ENCODE data around the gene DNAJA3. TPM values are rescaled to one million over a fixed set of nuclear protein-coding genes. Genes with fewer than 3 reads are reported as not detected.

The DNAJA3 gene
- total and polyA plus RNA-seq, 2 of the 4 experiments (the other 2 are of a cell fraction) = 38.0 to 40.2 TPM

DNA sequence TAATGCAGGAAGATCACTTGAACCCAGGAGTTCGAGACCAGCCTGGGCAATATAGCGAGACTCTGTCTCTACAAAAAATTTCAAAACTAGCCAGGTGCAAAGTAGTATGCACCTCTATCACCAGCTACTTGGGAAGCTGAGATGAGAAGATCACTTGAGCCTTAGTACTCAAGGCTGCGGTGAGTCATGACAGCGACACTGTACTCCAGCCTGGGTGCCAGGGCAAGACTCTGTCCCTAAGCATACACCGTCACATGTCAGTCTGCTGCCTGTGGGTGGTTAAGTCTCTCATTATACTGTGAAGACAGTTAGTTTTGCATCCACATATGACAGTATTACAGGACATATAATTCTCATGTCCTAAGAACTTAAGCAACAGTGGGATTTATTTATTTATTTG lies 27.0 kb downstream of the DNAJA3 start:
- no peak overlapping the region for H2AK5ac ChIP-seq (ENCODE audit: low read depth, low read length)
- no peak overlapping the region for H2BK20ac ChIP-seq (ENCODE audit: low read depth, low read length)
- H3K9me3 ChIP-seq (ENCODE audit: control insufficient read depth, insufficient read depth, low read length) = no peaks in the 10 kb centered on the region
- peaks cover 58% of the 10 kb centered on the region for H3K36me3 ChIP-seq (ENCODE audit: control insufficient read depth, insufficient read depth, low read length)
- no peak overlapping the region for H2AFZ ChIP-seq (replicated peaks; ENCODE audit: low read length, poor library complexity)
- no peak overlapping the region for H3K4me3 ChIP-seq (ENCODE audit: insufficient read depth, low read depth, low read length)
- dilution Hi-C loops (cut with HindIII; ENCODE audit: low sequenced_read_pairs, unreplicated experiment) = no loop called here
- H3K27me3 ChIP-seq (ENCODE audit: control insufficient read depth, insufficient read depth, low read length) = no peaks in the 10 kb centered on the region
- no peak overlapping the region for H4K8ac ChIP-seq (ENCODE audit: low read depth in 2 of 2, low read length in 2 of 2)
- ChIA-PET CTCF (no interaction called here), POLR2A (ENCODE audit: unreplicated experiment) (no interaction called here)
- no peak overlapping the region for H2BK120ac ChIP-seq (ENCODE audit: low read depth, low read length)
- no TSS peak for BruUV-seq (replicated peaks)
- TF ChIP-seq RFX5 (IDR thresholded peaks at IDR 0.05; ENCODE audit: low read depth, low read length) (no peak), CEBPB (IDR thresholded peaks at IDR 0.05; ENCODE audit: low read depth, low read length) (no peak), FOS (IDR thresholded peaks at IDR 0.05; ENCODE audit: low read depth, low read length) (no peak), RAD21 (IDR thresholded peaks at IDR 0.05; ENCODE audit: low read length) (no peak), POLR2A (IDR thresholded peaks at IDR 0.05; ENCODE audit: low read depth, low read length) (no peak), BHLHE40 (IDR thresholded peaks at IDR 0.05; ENCODE audit: low read depth, low read length) (no peak), RCOR1 (IDR thresholded peaks at IDR 0.05; ENCODE audit: insufficient replicate concordance, low read length) (no peak), SMC3 (IDR thresholded peaks at IDR 0.05; ENCODE audit: low read depth, low read length) (no peak), MAFK (IDR thresholded peaks at IDR 0.05; ENCODE audit: low read depth, low read length) (no peak), CHD1 (IDR thresholded peaks at IDR 0.05; ENCODE audit: low read depth, low read length) (no peak), NFE2L2 (IDR thresholded peaks at IDR 0.05; ENCODE audit: low read depth, low read length) (no peak), MAZ (IDR thresholded peaks at IDR 0.05; ENCODE audit: borderline replicate concordance, low read depth, low read length) (no peak), MXI1 (IDR thresholded peaks at IDR 0.05; ENCODE audit: borderline replicate concordance, low read depth, low read length) (no peak)
- TF ChIP-seq, protein P1, sequence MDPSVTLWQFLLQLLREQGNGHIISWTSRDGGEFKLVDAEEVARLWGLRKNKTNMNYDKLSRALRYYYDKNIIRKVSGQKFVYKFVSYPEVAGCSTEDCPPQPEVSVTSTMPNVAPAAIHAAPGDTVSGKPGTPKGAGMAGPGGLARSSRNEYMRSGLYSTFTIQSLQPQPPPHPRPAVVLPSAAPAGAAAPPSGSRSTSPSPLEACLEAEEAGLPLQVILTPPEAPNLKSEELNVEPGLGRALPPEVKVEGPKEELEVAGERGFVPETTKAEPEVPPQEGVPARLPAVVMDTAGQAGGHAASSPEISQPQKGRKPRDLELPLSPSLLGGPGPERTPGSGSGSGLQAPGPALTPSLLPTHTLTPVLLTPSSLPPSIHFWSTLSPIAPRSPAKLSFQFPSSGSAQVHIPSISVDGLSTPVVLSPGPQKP (IDR thresholded peaks at IDR 0.05; ENCODE audit: borderline replicate concordance, low read depth, low read length) = no peak
- TF ChIP-seq, protein P2, sequence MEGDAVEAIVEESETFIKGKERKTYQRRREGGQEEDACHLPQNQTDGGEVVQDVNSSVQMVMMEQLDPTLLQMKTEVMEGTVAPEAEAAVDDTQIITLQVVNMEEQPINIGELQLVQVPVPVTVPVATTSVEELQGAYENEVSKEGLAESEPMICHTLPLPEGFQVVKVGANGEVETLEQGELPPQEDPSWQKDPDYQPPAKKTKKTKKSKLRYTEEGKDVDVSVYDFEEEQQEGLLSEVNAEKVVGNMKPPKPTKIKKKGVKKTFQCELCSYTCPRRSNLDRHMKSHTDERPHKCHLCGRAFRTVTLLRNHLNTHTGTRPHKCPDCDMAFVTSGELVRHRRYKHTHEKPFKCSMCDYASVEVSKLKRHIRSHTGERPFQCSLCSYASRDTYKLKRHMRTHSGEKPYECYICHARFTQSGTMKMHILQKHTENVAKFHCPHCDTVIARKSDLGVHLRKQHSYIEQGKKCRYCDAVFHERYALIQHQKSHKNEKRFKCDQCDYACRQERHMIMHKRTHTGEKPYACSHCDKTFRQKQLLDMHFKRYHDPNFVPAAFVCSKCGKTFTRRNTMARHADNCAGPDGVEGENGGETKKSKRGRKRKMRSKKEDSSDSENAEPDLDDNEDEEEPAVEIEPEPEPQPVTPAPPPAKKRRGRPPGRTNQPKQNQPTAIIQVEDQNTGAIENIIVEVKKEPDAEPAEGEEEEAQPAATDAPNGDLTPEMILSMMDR (conservative IDR thresholded peaks at IDR 0.05; ENCODE audit: low read depth, low read length) = no peak
- TF ChIP-seq, protein P3, sequence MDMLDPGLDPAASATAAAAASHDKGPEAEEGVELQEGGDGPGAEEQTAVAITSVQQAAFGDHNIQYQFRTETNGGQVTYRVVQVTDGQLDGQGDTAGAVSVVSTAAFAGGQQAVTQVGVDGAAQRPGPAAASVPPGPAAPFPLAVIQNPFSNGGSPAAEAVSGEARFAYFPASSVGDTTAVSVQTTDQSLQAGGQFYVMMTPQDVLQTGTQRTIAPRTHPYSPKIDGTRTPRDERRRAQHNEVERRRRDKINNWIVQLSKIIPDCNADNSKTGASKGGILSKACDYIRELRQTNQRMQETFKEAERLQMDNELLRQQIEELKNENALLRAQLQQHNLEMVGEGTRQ (IDR thresholded peaks at IDR 0.05; ENCODE audit: low read depth, low read length) = no peak
- ATAC-seq (ENCODE audit: low read depth) (no peak), DNase-seq (no peak)
- no peak overlapping the region for H4K91ac ChIP-seq (ENCODE audit: insufficient read depth, low read depth, low read length)
- intact Hi-C loops (cut with micrococcal nuclease) = no loop called here
- no peak overlapping the region for H3K14ac ChIP-seq (replicated peaks; ENCODE audit: low read depth, low read length)
- H3K4me1 ChIP-seq (ENCODE audit: control insufficient read depth, insufficient read depth, low read length) = no peaks in the 10 kb centered on the region
- no peak overlapping the region for H3K4me2 ChIP-seq (ENCODE audit: low read depth, low read length)
- peaks cover 15% of the 10 kb centered on the region for H4K20me1 ChIP-seq (ENCODE audit: insufficient read depth, low read length)
- no peak overlapping the region for H2BK5ac ChIP-seq (ENCODE audit: low read depth, low read length, poor library complexity, severe bottlenecking)
- H2AK9ac ChIP-seq (replicated peaks; ENCODE audit: low read depth, low read length, poor library complexity) = no peak overlapping the region
- H3K56ac ChIP-seq (ENCODE audit: extremely low read depth, insufficient read depth, low read length) = no peak overlapping the region
- no peak overlapping the region for H2BK15ac ChIP-seq (ENCODE audit: low read depth, low read length)
- no peak overlapping the region for H3K18ac ChIP-seq (ENCODE audit: low read depth, low read length)
- H3K9me1 ChIP-seq (ENCODE audit: insufficient read depth, low read length) = 0 out of 2 replicates have a peak, but pooled peaks cover 7% of the 10 kb centered on the region
- no peak overlapping the region for H3K4ac ChIP-seq (ENCODE audit: low read depth, low read length)
- H3K27ac ChIP-seq (ENCODE audit: insufficient read depth, low read length) = no peak overlapping the region
- no CpG with 5 or more reads among the region's 5 CpGs for WGBS, 2 experiments (ENCODE audit: extremely low coverage in 2 of 2, insufficient read length in 1 of 2)
- in situ Hi-C loops (cut with MboI; ENCODE audit: low sequenced_read_pairs) = no loop called here
- no peak overlapping the region for H3K23ac ChIP-seq (ENCODE audit: low read depth, low read length)
- H3K79me1 ChIP-seq (ENCODE audit: low read depth in 1 of 2, low read length in 2 of 2) = peaks cover 10 to 16% of the 10 kb centered on the region in 2 experiments
- H4K5ac ChIP-seq (ENCODE audit: low read depth, low read length) = no peak overlapping the region
- H3K9ac ChIP-seq (ENCODE audit: low read depth, low read length) = no peak overlapping the region
